ENCODE data around the gene ANO4.

Gene ANO4

GRCh38 chr12:100820314-100820713 is 25.7 kb downstream of the ANO4 start:
- no peak for DNase-seq

GRCh38 chr12:100823963-100824362 is 29.4 kb downstream of the ANO4 start:
- DNase-seq = no peak

GRCh38 chr12:100824476-100824875 is 29.9 kb downstream of the ANO4 start:
- DNase-seq = no peak

GRCh38 chr12:100826323-100826722 is 31.7 kb downstream of the ANO4 start:
- peak; percentile 1 for DNase-seq

- DNase-seq = no peak
Measured at GRCh38 chr12:100827901-100828520, 33.4 kb downstream of the ANO4 start.

- DNase-seq = no peak
Measured at GRCh38 chr12:100830003-100830795, 35.6 kb downstream of the ANO4 start.

- no peak for DNase-seq
Measured at GRCh38 chr12:100833282-100833681, 38.7 kb downstream of the ANO4 start.

GRCh38 chr12:100840748-100841147 is 46.2 kb downstream of the ANO4 start:
- no peak for DNase-seq

- DNase-seq = no peak
Measured at GRCh38 chr12:100842156-100842555, 47.6 kb downstream of the ANO4 start.

GRCh38 chr12:100843061-100843460 is 48.5 kb downstream of the ANO4 start:
- no peak for DNase-seq

GRCh38 chr12:100845095-100845494 is 50.5 kb downstream of the ANO4 start:
- no peak for DNase-seq

GRCh38 chr12:100851637-100852036 is 57.1 kb downstream of the ANO4 start:
- no peak for DNase-seq

- DNase-seq = no peak
Measured at GRCh38 chr12:100857418-100857817, 62.8 kb downstream of the ANO4 start.

- no peak for DNase-seq
Measured at GRCh38 chr12:100857971-100858370, 63.4 kb downstream of the ANO4 start.

GRCh38 chr12:100858656-100859055 is 64.1 kb downstream of the ANO4 start:
- DNase-seq = no peak

- no peak for DNase-seq
Measured at GRCh38 chr12:100859063-100859627, 64.6 kb downstream of the ANO4 start.

GRCh38 chr12:100860611-100861010 is 66.0 kb downstream of the ANO4 start:
- no peak for DNase-seq

- DNase-seq = no peak
Measured at GRCh38 chr12:100862676-100863075, 68.1 kb downstream of the ANO4 start.

- no peak for DNase-seq
Measured at GRCh38 chr12:100864366-100864765, 69.8 kb downstream of the ANO4 start.

GRCh38 chr12:100867639-100868393 is 73.2 kb downstream of the ANO4 start:
- DNase-seq = no peak

GRCh38 chr12:100868487-100868886 is 73.9 kb downstream of the ANO4 start:
- no peak for DNase-seq

- no peak for DNase-seq
Measured at GRCh38 chr12:100871195-100871734, 76.7 kb downstream of the ANO4 start.

- no peak for DNase-seq
Measured at GRCh38 chr12:100875156-100875555, 80.6 kb downstream of the ANO4 start.
